ENCODE results near the gene ZBTB21.

The ZBTB21 gene

GRCh38 chr21:42009831-42010506 lies at the start of gene ZBTB21:
Gene ZBTB21 (minus strand): TSS chr21:42010360. CDS start chr21:41994095, 16,265 bp downstream.
- DNase-seq = peak; percentile 99
- ATAC-seq = peak; percentile 89

- DNase-seq (no peak), ATAC-seq (no peak)
Measured at GRCh38 chr21:42059721-42060120, 49.6 kb upstream of the ZBTB21 start.

- ATAC-seq = no peak
- DNase-seq = no peak
Measured at GRCh38 chr21:42059141-42059540, 49.0 kb upstream of the ZBTB21 start.

- ATAC-seq (no peak), DNase-seq (no peak)
Measured at GRCh38 chr21:42058631-42059111, 48.5 kb upstream of the ZBTB21 start.

- no peak for ATAC-seq
Measured at GRCh38 chr21:42057851-42058437, 47.8 kb upstream of the ZBTB21 start.

GRCh38 chr21:42056996-42057689 lies 47.0 kb upstream of the ZBTB21 start:
- ATAC-seq (no peak), DNase-seq (no peak)

More at GRCh38 chr21:42057851-42058437, 47.8 kb upstream of the ZBTB21 start:
- no peak for DNase-seq

GRCh38 chr21:42056468-42056867 lies 46.3 kb upstream of the ZBTB21 start:
- ATAC-seq (no peak), DNase-seq (no peak)

GRCh38 chr21:42055425-42055824 lies 45.3 kb upstream of the ZBTB21 start:
- DNase-seq (no peak), ATAC-seq (no peak)

GRCh38 chr21:42051788-42052187 lies 41.6 kb upstream of the ZBTB21 start:
- ATAC-seq (no peak), DNase-seq (no peak)

GRCh38 chr21:42049578-42050430 lies 39.6 kb upstream of the ZBTB21 start:
- no peak for ATAC-seq
- no peak for DNase-seq

- ATAC-seq = no peak
- no peak for DNase-seq
Measured at GRCh38 chr21:42048870-42049577, 38.9 kb upstream of the ZBTB21 start.

GRCh38 chr21:42047821-42048613 lies 37.9 kb upstream of the ZBTB21 start:
- DNase-seq = no peak
- no peak for ATAC-seq

GRCh38 chr21:42044871-42045495 lies 34.8 kb upstream of the ZBTB21 start:
- ATAC-seq = no peak
- no peak for DNase-seq

- DNase-seq = no peak
- no peak for ATAC-seq
Measured at GRCh38 chr21:42043961-42044360, 33.8 kb upstream of the ZBTB21 start.

- no peak for DNase-seq
- ATAC-seq = no peak
Measured at GRCh38 chr21:42043201-42043895, 33.2 kb upstream of the ZBTB21 start.

GRCh38 chr21:42042651-42043050 lies 32.5 kb upstream of the ZBTB21 start:
- no peak for DNase-seq
- no peak for ATAC-seq

- DNase-seq (no peak), ATAC-seq (no peak)
Measured at GRCh38 chr21:42041711-42042110, 31.6 kb upstream of the ZBTB21 start.

- DNase-seq = no peak
- ATAC-seq = no peak
Measured at GRCh38 chr21:42041246-42041645, 31.1 kb upstream of the ZBTB21 start.

- no peak for ATAC-seq
- no peak for DNase-seq
Measured at GRCh38 chr21:42040411-42041180, 30.4 kb upstream of the ZBTB21 start.

Measured in stimulated activated naive CD8-positive, alpha-beta T cell treated with anti-CD3 and anti-CD28 coated beads, Interleukin-15, Interleukin-2, amounts not matched to agents 100 U/mL and 50 U/mL, for 24 hours (primary cell).